GM10847 (cell line): Measurements from ENCODE around the gene LY86.

Experiments
- POLR2A ChIP-seq: IDR thresholded peaks from 2 replicates; pipeline ENCODE4 v1.6.1; 2011; ENCODE audit not compliant: insufficient read length; ENCODE audit errors: extremely low read depth

LY86 gene

DNA sequence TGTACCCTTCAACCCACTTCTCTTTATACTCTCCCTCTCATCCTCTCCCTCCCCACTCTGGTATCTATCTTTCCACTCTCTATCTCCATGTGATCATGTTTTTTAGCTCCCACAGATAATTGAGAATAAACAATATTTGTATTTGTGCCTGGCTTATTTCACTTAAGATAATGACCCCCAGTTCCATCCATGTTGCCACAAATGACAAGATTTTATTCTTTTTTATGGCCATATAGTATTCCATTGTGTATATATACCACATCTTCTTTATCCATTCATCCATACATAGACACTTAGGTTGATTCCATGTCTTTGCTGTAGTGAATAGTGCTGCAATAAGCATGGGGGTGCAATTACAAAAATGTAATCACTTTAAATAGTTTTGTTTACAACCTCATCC is 62.3 kb downstream of the LY86 start:
- TF ChIP-seq POLR2A: no peak

DNA sequence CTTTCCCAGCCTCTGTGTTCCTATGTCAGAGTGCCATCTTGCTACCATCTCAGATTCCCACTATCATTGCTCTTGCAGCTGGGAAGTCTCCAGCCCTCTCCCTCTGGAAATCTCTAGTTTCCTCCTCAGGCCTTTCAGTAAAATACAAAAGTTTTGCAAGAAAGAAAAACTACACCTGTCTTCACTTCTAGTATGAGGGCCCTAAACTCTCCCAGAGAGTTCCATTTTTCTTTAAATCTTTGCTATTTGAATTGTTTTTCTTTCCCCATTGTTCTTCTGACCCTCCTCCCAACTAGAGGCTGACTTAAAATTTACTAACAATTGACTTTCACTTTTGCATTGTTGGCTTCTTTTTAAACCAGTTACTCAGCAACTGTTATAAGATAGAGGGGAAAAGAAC is 62.8 kb downstream of the LY86 start:
- no peak for TF ChIP-seq POLR2A

DNA sequence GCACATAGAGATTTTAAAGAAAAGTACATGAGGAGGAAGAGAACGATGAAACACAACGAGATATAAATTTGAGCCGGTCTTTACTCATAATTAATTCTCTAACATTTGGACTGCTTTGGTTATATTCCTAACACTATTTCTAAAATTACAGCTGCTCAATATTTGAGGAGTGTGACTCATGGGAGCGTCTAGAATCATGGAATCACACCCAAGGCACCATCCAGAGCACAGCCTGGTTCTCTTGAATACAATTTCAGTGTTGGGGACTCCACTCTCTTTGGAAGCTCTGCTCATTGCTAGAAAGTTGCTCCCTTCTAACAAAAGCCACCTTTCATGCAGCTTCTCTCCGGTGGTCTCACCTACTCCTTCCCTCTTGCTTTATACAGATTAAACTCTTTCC is 64.4 kb downstream of the LY86 start:
- no peak for TF ChIP-seq POLR2A

DNA sequence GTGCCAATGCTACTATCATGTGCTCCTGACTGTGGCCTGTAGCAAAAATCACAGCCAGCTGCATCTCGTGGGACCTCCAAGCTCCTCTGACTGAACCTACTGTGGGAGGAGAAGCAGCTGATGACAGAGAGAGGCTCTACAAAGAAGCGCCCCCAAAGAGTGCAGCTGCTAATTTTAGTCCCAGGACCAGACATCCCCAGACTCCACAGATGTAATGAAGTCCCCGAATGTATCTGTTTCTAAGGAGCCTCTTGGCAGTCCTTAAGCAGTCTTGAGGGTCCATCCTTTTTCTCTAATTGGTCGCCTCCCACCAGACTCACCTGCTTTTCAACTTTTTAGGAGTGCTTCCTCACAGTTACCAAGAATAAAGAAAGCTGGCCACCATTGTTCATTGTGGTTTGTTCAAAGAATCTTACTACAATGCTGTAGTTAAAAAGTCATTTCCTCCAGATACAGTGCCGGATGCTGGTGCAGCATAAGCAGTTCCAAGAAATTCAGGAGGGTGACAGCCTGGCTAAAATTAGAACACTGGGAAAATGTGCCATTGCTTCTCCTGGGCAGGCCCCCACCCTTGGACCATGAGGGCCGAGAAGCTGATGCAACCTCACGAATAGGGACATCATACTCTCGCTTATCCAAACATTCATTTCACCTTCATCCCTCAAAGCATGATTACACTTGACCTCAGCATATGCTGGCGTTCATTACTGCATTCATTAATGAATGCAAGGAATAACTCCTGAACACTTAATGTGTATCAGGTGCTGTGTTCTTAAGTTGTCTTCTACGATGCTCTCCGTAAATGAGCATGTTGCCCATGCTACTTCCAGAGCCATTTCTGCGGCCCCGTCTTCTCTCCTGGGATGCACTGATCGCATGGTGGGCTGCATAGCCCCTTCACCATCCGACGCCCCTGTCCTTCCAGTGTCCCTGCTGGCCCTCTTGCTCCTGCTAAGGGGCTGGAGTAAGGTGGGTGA is 66.4 kb downstream of the LY86 start:
- no peak for TF ChIP-seq POLR2A

DNA sequence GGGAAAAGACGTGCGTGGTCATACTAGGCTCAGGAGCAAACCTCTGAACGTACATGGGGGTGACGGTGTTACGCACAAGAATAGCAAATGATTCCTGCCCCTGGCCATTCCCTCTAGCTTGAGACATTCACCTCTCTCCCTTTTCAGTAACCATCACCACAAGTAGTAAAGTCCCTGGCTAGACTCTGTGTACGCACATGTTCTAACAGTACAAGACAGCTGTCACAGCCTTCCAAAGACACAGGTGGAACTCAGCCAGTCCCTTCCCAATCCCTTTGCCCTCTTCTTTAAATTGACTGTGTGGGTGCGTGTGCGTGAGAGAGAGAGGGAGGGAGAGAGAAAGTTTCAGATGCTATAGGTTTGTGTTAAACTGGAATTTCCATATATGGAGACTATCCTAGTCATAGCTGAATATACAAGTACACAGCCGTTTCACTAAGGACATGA is 67.3 kb downstream of the LY86 start:
- no peak for TF ChIP-seq POLR2A

DNA sequence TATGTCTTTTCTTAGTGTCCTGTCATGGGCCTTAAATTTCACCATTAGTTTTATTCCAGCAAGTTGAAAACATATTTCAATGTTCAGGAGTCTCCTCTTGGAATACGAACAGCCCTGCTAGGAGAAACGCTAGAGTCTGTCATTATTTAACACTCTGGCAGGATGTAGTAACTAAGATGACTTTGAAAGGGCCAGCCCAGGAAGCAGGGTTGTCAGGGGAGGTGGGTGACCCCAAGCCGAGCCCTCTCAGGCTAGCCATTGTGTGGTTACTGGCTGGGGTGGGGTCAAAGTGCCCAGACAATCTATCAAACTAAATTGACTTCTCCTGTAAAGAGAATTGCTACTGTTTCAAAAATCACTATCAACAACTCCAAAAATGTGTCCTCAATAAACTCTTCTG is 67.8 kb downstream of the LY86 start:
- no peak for TF ChIP-seq POLR2A

DNA sequence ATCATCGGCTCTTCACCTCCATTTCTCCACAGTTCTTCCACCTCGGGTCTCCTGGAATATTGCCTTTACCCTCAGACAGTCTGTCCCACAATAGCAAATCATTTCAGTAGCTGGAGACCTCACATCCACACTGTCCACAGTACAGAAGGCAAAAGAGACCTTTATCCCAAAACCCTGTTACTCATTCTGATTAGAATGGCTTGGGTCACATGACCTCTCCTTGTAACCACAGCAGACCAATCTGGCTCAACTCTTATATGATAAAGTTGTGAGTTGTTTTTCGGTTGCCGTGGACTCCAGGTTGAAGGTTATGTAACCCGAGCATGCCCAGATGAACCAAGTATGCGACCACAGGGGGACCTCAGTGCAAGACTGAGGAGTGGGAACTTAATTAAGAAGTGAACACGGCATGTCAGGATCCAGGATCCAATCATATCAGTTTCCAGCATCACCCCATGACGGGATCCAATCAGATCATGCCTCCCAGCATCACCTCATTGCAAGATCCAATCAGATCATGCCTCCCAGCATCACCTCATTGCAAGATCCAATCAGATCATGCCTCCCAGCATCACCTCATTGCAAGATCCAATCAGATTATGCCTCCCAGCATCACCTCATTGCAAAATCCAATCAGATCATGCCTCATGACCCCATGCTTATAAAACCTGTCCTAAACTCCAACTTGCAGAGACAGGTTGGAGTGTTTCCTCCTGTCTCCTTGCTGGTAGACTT is 68.7 kb downstream of the LY86 start:
- no peak for TF ChIP-seq POLR2A

DNA sequence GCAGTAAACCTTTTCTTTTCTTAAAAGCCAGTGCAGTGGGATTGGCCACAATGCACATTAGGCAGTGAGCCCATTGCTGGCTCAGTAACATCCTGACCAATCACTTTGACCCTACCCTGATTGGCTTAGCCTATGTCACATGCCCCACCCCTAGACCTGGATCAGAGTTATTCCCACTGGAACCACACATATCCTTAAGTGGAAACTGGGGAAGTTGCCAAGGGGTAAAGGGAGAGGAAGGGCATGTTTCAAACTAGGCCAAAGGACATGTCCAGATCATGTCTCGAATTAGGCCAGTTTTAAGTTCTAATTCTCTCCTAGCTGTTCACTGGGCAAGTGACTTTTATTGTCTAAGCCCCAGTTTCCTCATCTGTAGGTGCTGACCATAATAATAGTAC is 69.3 kb downstream of the LY86 start:
- TF ChIP-seq POLR2A: no peak

DNA sequence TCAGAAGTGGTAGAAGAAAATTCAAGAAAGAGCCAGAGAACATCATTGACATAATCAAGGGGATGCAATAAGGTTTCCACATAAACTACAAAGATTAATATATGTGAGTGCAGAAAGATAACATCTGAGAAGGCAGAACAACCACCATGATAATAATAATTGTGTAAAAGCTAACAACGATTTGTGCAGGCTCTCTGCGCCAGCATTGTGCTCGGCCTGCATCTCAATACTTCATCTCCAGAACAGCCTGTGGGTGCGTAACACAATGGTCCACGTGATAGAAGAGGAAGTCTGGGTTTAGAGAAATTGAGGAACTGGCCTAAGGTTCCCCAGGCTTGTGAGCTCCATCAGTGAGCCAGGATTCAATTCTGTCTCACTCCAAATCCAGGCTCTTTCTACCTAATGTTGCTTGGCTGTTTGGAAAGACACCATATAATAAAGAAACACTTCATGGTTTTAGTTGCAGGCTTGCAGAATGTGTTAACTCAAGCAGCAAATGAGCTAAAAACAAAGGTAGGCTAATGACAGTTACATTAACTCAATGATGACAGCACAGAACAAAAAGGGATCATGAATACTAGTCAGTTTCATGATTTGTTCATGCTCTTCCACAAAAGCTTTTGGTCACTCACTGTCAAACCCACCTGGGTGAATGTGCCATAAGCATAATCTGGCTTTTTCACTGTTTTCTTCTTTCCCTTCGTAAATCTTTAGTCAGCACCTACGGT is 71.2 kb downstream of the LY86 start:
- no peak for TF ChIP-seq POLR2A

DNA sequence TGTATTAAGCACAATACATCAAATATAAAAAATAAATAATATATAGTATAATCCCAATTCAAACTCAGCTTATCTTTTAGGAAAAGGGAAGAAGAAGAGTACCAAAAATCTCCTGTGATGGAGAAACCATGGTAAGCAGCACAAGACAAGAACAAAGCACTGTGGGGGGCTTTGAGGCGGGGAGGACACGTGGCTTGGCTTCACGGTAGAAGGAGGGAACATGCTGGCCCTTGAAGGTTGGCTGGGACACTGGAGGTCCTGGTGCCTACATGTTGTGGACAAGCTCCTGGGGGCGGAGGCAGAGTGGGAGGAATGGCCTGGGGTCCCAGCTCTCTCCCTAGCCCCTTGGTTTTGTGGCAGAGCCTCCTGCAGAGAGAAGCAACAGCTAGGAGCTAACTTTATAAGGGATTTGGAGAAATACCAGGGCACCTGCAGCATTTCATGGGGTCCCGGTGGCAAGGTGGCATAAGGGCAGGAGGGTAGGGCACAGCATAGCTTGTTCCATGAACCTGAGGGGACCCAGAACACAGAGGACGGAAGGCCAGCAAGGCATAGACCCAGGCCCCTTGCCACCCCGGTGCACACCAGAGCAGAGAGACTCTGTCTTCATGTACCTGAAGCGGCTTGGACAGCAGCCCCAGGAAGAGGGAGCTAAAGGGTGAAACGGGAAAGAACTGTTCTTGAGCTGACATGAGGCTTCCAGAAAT is 72.0 kb downstream of the LY86 start:
- TF ChIP-seq POLR2A: no peak

DNA sequence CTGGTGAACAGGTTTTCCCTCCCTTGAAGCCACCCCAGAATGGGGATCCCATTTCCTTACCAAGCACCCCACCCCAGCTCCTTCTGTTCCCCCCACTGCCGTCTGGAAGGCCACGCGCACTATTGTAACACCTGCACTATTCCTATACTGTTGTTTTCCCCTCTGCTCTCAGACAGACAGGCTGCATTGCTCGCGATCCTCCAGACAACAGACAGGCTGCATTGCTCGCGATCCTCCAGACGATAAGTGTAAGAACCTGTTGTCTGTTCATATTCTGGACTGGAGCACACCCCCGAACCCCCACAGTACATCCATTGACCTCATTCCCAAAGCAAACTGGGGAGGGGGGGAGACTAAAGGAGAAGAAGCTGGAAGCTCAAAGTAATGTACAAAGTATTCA is 72.7 kb downstream of the LY86 start:
- no peak for TF ChIP-seq POLR2A

DNA sequence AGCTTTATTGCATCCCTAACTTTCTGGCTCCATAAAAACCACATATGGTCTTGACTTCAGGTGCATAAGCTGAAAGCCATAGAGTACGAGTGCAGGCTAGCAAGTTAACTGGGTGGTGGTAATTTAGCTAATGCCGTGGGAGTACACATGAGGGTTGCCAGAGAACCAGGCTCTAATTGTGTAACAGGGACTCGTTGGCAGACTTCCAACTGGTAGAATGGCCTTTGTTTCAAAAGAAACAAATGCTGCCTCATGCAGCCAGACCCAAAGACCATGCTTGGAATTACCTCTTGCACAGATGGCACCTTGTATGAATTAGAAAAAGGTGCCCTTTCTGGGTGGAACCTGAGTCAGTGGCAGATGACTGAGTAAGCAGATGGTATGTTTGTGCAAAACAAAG is 73.2 kb downstream of the LY86 start:
- no peak for TF ChIP-seq POLR2A

DNA sequence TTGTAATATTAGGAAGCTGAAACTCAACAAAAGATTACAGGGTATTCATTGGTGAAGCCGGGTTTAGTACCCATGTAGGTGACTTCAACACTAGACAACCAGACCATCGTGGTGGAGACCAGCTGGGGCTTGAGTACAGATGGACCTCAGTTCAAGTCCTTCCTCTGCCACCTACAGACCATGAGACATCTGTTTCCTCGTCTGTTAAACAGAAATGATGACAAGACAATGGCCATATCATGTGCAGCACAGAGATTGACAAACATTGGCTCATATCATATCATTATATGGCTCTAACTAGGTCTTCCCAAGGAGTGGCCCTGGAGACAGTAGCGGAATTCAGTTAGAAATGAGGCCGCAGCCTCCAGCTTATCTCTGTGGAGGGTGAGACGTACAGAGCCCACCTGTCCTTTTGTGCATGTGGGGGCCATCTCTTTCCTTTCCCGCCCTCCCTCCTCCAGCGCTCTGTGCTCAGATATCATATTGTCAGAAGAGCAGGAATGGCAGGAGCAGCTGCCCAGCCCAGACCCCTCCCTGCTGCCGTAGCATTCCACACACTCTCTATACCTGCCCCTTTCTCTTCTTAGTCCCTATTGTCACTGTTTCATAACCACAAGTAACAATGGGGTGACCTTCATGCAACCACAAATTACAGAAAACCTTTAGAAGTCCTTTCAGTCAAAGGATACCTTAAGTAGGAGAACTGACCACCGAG is 75.1 kb downstream of the LY86 start:
- TF ChIP-seq POLR2A: no peak

DNA sequence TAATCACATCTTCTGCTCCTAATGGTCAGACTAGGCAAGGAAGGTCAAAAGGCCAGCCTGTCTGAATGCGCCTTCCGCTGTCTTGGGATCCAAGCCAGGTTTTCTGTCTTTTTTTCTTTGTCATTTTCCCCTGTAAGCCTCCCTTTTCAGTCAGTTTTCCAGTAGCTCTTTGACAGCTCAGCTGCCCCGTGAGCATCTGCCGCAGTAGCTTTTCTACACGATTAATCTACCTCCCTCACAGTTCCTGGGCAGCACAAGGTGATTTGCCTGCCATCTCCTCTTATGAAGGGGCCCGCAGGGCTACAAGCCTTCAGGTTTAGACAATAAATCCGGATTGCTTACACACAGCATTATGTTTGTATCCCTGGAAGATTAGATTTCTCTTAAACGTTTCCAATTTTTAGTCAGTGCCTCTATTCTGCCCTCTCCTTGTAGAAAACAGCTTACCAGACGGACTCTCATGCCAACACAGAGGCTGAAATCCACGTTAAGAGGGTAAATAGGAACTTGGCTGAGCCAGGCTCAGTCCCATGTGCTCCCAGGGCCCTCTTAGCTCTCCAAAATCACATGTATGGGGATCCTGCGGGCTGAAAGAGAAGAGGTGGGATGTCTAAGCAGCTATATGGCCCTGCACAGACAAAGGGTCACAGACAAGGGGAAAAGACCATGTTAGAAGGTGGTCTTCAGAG is 77.2 kb downstream of the LY86 start:
- TF ChIP-seq POLR2A: no peak
